Endothelial cell of umbilical vein (primary cell): ENCODE measurements around the gene ACTR2.

Experiments
- EZH2 ChIP-seq: IDR thresholded peaks from 2 replicates; pipeline ENCODE4 v1.6.1; 2012; ENCODE audit warnings: borderline replicate concordance, low read depth, mild to moderate bottlenecking, moderate library complexity, low read length, inconsistent platforms; ENCODE audit not compliant: severe bottlenecking
- FOS ChIP-seq: IDR thresholded peaks from 2 replicates; pipeline ENCODE4 v1.6.1; 2011; ENCODE audit warnings: mild to moderate bottlenecking, low read length, moderate library complexity, borderline replicate concordance; ENCODE audit not compliant: insufficient read depth
- GATA2 ChIP-seq: IDR thresholded peaks from 2 replicates; pipeline ENCODE4 v1.7.0; 2011; ENCODE audit warnings: low read depth, mild to moderate bottlenecking, moderate library complexity, mixed read lengths, low read length; ENCODE audit not compliant: insufficient read length, insufficient read depth
- JUN ChIP-seq: IDR thresholded peaks from 2 replicates; pipeline ENCODE4 v1.6.1; 2011; ENCODE audit warnings: borderline replicate concordance, low read depth; ENCODE audit not compliant: insufficient read length, insufficient read depth
- MYC ChIP-seq: IDR thresholded peaks from one replicate; pipeline ENCODE4 v1.6.1; 2011; ENCODE audit warnings: mild to moderate bottlenecking, low read depth, low read length
- POLR2A ChIP-seq: IDR thresholded peaks from 2 replicates; pipeline ENCODE4 v1.6.1; 2012; ENCODE audit warnings: low read depth, mild to moderate bottlenecking, control low read depth, low read length
- POLR2AphosphoS5 ChIP-seq: IDR thresholded peaks from 2 replicates; pipeline ENCODE4 v1.6.1; 2012; ENCODE audit warnings: low read depth, mild to moderate bottlenecking, control low read depth, low read length, moderate library complexity; ENCODE audit not compliant: insufficient read depth
- TF ChIP-seq, protein P1 (sequence below), 2 donors: IDR thresholded peaks; 1 replicate in 1 of 2; 2 replicates in 1 of 2; pipeline ENCODE4 v1.5.1; 2011; ENCODE audit warnings: low read length in 2 of 2, mild to moderate bottlenecking in 2 of 2, moderate library complexity in 2 of 2, control low read depth in 1 of 2, inconsistent platforms in 1 of 2, low read depth in 1 of 2; ENCODE audit not compliant: insufficient read depth in 1 of 2; ENCODE audit errors: extremely low read depth in 1 of 2
- TF ChIP-seq, protein P2 (sequence below): IDR thresholded peaks from 2 replicates; pipeline ENCODE4 v1.6.1; 2011; ENCODE audit not compliant: insufficient read depth, insufficient read length

DNA sequence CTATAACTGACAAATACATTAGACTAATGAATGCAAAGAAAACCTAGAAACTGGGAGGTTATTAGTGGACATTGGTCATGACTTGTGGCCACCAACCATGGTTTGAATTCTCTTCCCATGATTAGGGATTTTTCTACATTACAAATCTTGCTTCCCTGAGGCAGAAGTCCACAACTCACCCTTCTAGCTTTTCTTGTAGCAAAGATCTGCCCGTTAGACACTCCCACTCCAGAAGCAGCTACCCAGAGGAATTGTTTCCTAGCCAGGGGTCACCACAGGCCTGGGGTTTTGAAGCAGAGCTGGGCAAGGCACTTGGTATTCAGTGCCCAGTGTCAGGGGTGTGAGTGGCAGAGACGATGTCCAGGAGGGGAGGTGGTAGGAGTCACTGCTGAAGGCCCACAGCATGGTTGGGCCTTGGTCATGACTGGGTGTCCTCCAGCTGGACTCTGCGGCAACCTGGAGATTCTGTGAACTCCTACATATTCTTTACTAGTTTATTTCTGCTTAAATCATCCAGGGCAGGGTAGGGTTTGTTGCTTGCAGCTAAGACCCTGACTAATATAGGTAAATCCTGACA lies 54.9 kb downstream of the ACTR2 start:
- TF ChIP-seq POLR2A (no peak), POLR2AphosphoS5 (no peak), EZH2 (no peak), MYC (no peak), JUN (no peak), FOS (no peak), GATA2 (no peak)
- TF ChIP-seq, protein P1, sequence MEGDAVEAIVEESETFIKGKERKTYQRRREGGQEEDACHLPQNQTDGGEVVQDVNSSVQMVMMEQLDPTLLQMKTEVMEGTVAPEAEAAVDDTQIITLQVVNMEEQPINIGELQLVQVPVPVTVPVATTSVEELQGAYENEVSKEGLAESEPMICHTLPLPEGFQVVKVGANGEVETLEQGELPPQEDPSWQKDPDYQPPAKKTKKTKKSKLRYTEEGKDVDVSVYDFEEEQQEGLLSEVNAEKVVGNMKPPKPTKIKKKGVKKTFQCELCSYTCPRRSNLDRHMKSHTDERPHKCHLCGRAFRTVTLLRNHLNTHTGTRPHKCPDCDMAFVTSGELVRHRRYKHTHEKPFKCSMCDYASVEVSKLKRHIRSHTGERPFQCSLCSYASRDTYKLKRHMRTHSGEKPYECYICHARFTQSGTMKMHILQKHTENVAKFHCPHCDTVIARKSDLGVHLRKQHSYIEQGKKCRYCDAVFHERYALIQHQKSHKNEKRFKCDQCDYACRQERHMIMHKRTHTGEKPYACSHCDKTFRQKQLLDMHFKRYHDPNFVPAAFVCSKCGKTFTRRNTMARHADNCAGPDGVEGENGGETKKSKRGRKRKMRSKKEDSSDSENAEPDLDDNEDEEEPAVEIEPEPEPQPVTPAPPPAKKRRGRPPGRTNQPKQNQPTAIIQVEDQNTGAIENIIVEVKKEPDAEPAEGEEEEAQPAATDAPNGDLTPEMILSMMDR (IDR thresholded peaks at IDR 0.05; ENCODE audit: extremely low read depth in 1 of 2, insufficient read depth in 1 of 2, low read depth in 1 of 2, low read length in 2 of 2): no peak
- TF ChIP-seq, protein P2, sequence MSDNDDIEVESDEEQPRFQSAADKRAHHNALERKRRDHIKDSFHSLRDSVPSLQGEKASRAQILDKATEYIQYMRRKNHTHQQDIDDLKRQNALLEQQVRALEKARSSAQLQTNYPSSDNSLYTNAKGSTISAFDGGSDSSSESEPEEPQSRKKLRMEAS: no peak
